ENCODE measurements around the gene TMC5. TPM values are rescaled to one million over a fixed set of nuclear protein-coding genes. Genes with fewer than 3 reads are reported as not detected.
"Not testable (repeated sequence)": the region's sequence is repeated elsewhere in the genome, so short reads cannot be mapped to it uniquely, and the experiment has no call there.

Gene TMC5
- total and polyA plus RNA-seq, 9 donors = 0.35 to 5.5 (median 0.83) TPM; not detected in 2

DNA sequence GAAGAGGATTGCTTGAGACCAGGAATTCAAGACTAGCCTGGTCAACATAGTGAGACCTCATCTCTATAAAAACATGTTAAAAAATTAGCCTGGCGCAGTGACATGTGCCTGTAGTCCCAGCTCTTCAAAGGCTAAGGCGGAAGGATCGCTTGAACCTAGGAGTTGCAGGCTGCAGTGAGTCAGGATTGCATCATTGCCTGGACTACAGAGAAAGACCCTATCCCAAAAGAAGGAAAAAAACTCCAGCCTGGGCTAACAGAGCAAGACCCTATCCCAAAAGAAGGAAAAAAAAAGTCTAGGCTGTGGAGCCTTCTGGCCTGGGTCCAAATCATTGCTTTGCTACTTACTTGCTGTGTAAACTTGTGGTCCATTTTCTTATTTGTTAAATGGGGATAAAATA lies 111.0 kb downstream of the TMC5 start:
- TF ChIP-seq, protein P1, sequence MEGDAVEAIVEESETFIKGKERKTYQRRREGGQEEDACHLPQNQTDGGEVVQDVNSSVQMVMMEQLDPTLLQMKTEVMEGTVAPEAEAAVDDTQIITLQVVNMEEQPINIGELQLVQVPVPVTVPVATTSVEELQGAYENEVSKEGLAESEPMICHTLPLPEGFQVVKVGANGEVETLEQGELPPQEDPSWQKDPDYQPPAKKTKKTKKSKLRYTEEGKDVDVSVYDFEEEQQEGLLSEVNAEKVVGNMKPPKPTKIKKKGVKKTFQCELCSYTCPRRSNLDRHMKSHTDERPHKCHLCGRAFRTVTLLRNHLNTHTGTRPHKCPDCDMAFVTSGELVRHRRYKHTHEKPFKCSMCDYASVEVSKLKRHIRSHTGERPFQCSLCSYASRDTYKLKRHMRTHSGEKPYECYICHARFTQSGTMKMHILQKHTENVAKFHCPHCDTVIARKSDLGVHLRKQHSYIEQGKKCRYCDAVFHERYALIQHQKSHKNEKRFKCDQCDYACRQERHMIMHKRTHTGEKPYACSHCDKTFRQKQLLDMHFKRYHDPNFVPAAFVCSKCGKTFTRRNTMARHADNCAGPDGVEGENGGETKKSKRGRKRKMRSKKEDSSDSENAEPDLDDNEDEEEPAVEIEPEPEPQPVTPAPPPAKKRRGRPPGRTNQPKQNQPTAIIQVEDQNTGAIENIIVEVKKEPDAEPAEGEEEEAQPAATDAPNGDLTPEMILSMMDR (IDR thresholded peaks at IDR 0.05) = no peak
- TF ChIP-seq POLR2A (IDR thresholded peaks at IDR 0.05) = no peak
- no peak for TF ChIP-seq EP300 (IDR thresholded peaks at IDR 0.05)
- WGBS, 3 donors = 94 to 98% (median 97%) methylated on average over 3 of the region's 3 CpGs
- Histone ChIP-seq H3K9me3 (no peaks in the 10 kb centered on the region), H3K4me1 (ENCODE audit: insufficient read depth) (peaks cover 7% of the 10 kb centered on the region), H3K27me3 (no peaks in the 10 kb centered on the region), H3K4me3 (no peak overlapping the region), H3K36me3 (no peaks in the 10 kb centered on the region), H3K27ac (no peak overlapping the region)
- intact Hi-C loops (cut with DNase I) = no loop called here
- no peak for DNase-seq

DNA sequence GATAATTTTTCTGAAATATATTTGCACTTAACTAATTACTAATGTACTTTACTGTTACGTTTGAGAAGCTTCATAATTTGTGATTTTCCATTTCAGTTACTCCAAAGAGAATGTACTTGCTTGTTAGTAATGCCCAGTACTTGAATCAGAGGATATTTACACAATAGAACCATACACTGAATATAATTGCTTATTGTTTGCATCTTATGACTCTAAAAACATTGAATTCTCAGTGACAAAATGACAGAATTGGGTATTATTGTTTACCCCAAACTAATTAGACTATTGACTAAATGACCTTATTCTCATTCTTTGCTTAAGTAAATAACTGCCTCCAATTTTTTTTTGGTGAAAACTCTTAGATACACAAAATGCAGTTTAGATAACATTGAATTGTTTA lies 114.9 kb downstream of the TMC5 start:
- TF ChIP-seq, protein P1 (IDR thresholded peaks at IDR 0.05) = no peak
- TF ChIP-seq POLR2A (IDR thresholded peaks at IDR 0.05) (no peak), EP300 (IDR thresholded peaks at IDR 0.05) (no peak)
- WGBS, 3 donors = 88 to 93% (median 93%) methylated on average over 1 of the region's 1 CpG
- Histone ChIP-seq H3K36me3 (no peaks in the 10 kb centered on the region), H3K27ac (no peak overlapping the region), H3K27me3 (no peaks in the 10 kb centered on the region), H3K9me3 (no peaks in the 10 kb centered on the region), H3K4me3 (no peak overlapping the region), H3K4me1 (ENCODE audit: insufficient read depth) (no peaks in the 10 kb centered on the region)
- DNase-seq = no peak
- intact Hi-C loops (cut with DNase I) = no loop called here

DNA sequence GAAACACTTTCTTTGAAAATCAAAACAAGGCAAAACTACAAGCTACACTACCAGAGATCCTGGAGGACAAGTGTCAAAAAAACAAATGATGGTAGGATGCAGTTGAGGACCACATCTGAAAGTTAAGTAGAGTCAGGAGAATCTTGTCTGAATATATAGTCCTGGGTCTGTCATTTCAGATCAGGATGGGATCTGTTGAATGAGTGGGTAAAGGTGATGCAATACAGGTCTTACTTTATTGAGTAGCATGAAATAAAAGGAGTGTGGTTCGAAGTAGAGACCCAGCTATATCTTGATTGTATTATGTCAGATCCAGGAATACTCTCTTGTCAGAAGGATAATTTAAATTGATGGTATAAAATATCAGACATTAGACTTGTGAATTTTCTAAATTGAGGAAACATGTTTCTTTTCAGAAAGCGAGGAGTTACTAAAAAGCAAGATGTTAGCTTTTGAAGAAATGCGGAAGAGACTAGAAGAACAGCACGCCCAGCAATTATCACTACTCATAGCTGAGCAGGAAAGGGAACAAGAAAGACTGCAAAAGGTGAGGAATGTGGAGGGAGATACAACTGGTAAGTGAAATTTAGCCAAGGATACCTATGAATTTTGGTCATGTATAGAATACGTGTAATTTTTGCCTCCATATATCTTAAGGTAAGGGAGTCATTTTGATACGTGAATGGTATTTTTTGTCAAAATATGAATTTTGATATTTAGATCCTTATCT lies 122.7 kb downstream of the TMC5 start:
- no peak for DNase-seq
- TF ChIP-seq POLR2A (IDR thresholded peaks at IDR 0.05) = no peak
- TF ChIP-seq, protein P1 (IDR thresholded peaks at IDR 0.05) = no peak
- TF ChIP-seq EP300 (IDR thresholded peaks at IDR 0.05) = no peak
- Histone ChIP-seq H3K4me3 (no peak overlapping the region), H3K4me1 (ENCODE audit: insufficient read depth) (no peaks in the 10 kb centered on the region), H3K36me3 (no peaks in the 10 kb centered on the region), H3K27me3 (no peaks in the 10 kb centered on the region), H3K27ac (no peak overlapping the region), H3K9me3 (no peaks in the 10 kb centered on the region)
- intact Hi-C loops (cut with DNase I) = no loop called here
- WGBS, 3 donors = 94 to 96% (median 95%) methylated on average over 6 of the region's 6 CpGs

DNA sequence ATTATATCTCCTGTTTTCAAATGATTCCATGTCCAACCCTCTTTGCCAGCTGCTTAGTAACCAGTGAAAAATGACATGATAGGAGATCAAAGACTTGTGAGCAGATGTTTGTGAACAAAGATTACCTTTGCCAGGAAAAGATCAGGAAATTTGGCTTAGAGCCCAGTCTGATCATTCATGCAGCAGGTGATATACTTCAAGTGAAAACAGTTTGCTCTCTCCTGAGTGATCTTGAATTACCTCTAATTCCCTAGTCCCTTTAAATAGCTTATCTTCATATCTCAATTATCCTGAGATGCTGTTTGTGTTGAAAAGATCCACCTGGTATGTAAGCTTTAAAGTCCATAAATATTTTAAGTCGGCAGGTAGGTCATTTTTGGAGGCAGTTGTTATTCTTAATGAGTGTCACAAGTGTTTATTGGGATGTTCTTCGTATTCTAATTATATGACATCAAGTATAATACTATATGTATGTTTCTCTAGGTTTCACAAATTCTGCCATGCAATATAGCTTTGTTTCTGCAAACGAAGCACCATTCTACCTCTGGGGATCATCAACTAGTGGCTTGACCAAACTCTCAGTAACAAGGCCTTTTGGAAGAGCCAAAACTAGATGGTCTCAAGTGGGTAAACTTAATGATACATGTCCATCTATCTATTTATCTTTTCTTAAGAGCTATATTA lies 124.6 kb downstream of the TMC5 start:
- intact Hi-C loops (cut with DNase I) = no loop called here
- TF ChIP-seq, protein P1 (IDR thresholded peaks at IDR 0.05) = no peak
- TF ChIP-seq POLR2A (IDR thresholded peaks at IDR 0.05) (no peak), EP300 (IDR thresholded peaks at IDR 0.05) (no peak)
- H3K27me3 ChIP-seq = no peaks in the 10 kb centered on the region
- WGBS, 3 donors = 64 to 72% (median 67%) methylated on average over 3 of the region's 3 CpGs
- no peak overlapping the region for H3K27ac ChIP-seq
- no peaks in the 10 kb centered on the region for H3K9me3 ChIP-seq
- H3K36me3 ChIP-seq = no peaks in the 10 kb centered on the region
- no peaks in the 10 kb centered on the region for H3K4me1 ChIP-seq (ENCODE audit: insufficient read depth)
- no peak overlapping the region for H3K4me3 ChIP-seq
- no peak for DNase-seq

DNA sequence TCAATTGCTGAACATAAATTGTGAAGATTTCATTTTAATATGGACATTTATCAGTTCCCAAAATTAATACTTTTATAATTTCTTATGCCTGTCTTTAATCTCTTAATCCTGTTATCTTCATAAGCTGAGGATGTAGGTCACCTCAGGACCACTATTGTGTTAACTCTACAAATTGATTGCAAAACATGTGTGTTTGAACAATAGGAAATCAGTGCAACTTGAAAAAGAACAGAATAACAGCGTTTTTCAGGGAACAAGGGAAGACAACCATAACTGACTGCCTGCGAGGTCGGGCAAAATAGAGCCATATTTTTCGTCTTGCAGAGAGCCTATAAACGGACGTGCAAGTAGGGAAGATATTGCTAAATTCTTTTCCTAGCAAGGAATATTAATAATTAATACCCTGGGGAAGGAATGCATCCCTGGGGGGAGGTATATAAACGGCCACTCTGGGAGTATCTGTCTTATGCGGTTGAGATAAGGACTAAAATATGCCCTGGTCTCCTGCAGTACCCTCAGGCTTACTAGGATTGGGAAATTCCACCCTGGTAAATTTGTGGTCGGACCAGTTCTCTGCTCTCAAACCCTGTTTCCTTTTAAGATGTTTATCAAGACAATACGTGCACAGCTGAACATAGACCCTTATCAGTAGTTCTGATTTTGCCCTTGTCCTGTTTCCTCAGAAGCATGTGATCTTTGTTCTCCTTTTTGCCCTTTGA lies 125.8 kb downstream of the TMC5 start:
- H3K4me1 ChIP-seq (ENCODE audit: insufficient read depth); intact Hi-C loops (cut with DNase I); DNase-seq; H3K27ac ChIP-seq; H3K4me3 ChIP-seq; H3K27me3 ChIP-seq; H3K36me3 ChIP-seq; H3K9me3 ChIP-seq: not testable (repeated sequence)
- 78 to 86% (median 83%) methylated on average over 10 of the region's 10 CpGs for WGBS, 3 donors
